M059J (cell line): ENCODE measurements around the gene SYNGR4. TPM values are rescaled to one million over a fixed set of nuclear protein-coding genes. Genes with fewer than 3 reads are reported as not detected.
A peak's percentile ranks its signal among the peaks of the same experiment; 100 is the strongest.

Source experiments
- DNase-seq: peaks from one replicate; pipeline ENCODE4 v3.0.0-alpha.2; 2012; ENCODE audit warnings: low read depth
- total RNA-seq: library from RNA; depleted of rRNA; stranded (reverse); fragments of >200 nt; shearing (Covaris generic); gene quantifications from 2 replicates; pipeline ENCODE4 v1.2.3, GENCODE V29; 2014

SYNGR4 gene
- total RNA-seq, 1 experiment from 2014 or later: 0.42 TPM

- peak; percentile 34 for DNase-seq
These were observed 32.1 kb downstream of the SYNGR4 start for GRCh38 chr19:48396016-48396823.

DNA sequence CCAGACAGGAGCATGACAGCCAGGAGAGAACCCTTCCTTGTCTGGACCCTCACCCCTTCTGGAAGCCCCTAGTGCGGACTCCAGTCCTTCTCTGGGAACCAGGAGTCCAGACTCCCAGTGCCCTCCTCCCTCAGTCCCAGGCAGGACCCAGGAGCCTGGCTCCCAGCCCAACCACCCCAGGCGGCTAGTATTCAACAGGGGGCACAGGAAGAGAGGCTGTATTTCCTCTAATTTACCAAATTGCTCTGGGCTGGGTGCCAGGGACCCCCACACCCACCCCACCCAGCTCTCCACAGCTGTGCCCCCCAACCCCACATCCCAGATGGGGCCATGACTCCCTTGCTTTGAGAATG is 32.6 kb downstream of the SYNGR4 start:
- DNase-seq: no peak

DNA sequence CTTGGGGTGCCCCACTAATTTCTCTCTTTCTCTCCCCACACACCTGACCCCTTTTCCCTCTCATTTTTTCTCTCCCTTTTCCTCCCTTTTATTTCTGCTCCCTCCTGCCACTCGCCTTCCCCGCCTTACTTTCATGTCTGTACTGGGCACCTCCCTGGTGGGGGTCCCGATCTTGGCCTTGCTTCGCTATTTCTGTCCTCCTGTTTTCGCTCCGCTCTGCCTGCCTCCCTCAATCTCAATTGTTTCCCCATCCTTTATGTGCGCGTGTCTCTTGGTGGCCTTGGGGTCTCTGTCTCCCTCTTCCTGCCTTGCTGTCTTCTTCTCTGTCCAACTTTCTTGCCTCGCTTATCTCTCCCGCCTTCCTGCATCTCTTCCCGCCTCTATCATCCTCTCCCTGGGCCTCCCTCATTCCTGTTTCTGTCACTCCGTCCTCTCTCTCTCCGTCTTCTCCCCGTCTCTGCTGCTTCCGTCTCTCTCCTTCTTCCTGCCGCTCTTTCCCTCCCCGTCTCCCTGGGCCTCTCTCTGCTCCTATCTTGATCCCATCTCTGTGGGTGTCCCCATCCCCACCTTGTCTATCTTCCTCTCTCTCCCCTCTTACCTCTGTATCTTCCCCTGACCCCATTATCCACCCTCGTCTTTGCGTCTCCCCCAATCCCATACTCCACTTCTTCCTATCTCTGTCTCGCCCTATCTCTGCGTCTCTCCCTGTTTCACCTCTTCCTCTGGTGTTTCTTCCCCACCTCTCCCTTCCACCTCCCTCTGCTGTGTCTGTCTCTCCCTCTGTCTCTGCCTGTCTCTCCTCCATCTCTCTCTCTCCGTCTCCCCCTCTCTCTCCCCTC is 33.3 kb downstream of the SYNGR4 start:
- no peak for DNase-seq

GRCh38 chr19:48398102-48398374 is 33.9 kb downstream of the SYNGR4 start:
- DNase-seq: peak; percentile 26

GRCh38 chr19:48398375-48399235 is 34.4 kb downstream of the SYNGR4 start:
- DNase-seq: peak; percentile 79

- peak; percentile 75 for DNase-seq
These were observed 36.0 kb downstream of the SYNGR4 start for GRCh38 chr19:48400018-48400742.

DNA sequence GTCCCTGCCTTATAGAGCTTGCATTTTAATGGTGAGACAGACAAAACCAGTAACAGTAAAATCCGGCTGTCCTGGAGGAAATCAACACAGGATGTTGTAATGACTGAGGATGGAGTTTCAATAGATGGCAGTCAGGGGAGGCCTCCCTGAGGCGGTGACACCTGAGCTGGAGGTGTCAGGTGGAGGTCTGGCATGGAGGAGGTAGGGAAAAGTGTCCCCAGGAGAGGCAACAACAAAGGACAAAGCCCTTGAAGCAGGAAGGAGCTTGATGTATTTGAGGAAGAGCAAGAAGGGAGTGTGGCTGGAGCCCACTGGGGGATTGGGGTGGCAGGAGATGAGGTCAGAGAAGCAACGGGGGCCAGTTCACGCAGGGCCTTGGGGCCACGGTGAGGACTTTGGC is 37.1 kb downstream of the SYNGR4 start:
- no peak for DNase-seq

- DNase-seq: peak; percentile 74
These were observed 39.4 kb downstream of the SYNGR4 start for GRCh38 chr19:48403606-48404005.

- DNase-seq: no peak
These were observed 41.0 kb downstream of the SYNGR4 start for GRCh38 chr19:48405010-48405659.

- peak; percentile 27 for DNase-seq
These were observed 41.7 kb downstream of the SYNGR4 start for GRCh38 chr19:48405850-48406249.

DNA sequence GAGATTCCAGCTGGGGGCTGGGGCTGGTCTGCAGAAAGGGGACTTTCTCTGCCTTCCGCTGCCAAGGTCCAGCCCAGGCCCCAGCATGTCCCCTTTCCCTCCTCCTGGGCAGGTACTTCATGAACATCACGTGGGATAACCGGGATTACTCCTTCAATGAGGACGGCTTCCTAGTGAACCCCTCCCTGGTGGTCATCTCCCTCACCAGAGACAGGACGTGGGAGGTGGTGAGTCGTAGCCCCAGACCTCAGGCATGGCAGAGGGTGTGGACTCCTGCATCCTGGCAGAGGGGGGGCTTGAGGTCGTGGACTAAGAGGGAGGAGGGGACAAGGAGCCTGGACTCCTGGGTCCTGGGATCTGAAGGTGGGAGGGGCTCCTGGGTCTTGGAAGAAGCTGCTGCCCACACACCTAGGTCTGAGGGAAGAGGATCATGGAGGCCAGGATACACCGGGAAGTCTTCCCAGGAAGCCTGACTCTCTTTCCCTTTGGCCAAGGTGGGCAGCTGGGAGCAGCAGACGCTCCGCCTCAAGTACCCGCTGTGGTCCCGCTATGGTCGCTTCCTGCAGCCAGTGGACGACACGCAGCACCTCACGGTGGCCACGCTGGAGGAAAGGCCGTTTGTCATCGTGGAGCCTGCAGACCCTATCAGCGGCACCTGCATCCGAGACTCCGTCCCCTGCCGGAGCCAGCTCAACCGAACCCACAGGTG is 49.9 kb downstream of the SYNGR4 start:
- DNase-seq: peak; percentile 51

GRCh38 chr19:48415395-48415794 is 51.2 kb downstream of the SYNGR4 start:
- DNase-seq: peak; percentile 48

GRCh38 chr19:48415806-48416221 is 51.6 kb downstream of the SYNGR4 start:
- DNase-seq: no peak

GRCh38 chr19:48417421-48417820 is 53.3 kb downstream of the SYNGR4 start:
- no peak for DNase-seq

GRCh38 chr19:48418317-48419064 is 54.3 kb downstream of the SYNGR4 start:
- peak; percentile 87 for DNase-seq

- peak; percentile 59 for DNase-seq
These were observed 55.2 kb downstream of the SYNGR4 start for GRCh38 chr19:48419158-48419920.

DNA sequence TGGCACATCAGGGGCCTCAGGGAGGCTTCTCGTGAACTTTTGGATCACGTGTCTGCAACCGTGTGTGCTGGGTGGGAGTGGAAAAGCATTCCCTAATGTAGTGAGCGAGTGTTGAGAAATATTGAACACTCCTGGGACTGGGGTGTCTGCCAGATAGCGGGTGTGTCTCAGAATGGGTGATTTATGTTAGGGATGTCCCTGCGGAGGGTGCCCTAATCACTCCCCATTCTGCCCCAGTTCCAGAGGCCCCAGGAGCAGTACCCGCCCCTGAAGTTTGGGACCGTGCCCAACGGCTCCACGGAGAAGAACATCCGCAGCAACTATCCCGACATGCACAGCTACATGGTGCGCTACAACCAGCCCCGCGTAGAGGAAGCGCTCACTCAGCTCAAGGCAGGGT is 57.4 kb downstream of the SYNGR4 start:
- DNase-seq: no peak

GRCh38 chr19:48424694-48425219 is 60.6 kb downstream of the SYNGR4 start:
- peak; percentile 79 for DNase-seq
